Peyer's patch (tissue), 4 donors: ENCODE measurements around the gene SLC35F2.

Experiments
- CTCF ChIP-seq, 6 experiments: fragments of 450-650 bp in 4 of 6; fragments of 200-600 bp in 2 of 6; sonication (generic) in 1 of 6; IDR thresholded peaks; one replicate each; pipeline ENCODE4 v1.5.1; 2017 to 2019; ENCODE audit warnings: antibody characterized with exemption in 6 of 6, mild to moderate bottlenecking in 3 of 6, moderate library complexity in 1 of 6
- POLR2A ChIP-seq, 2 donors: fragments of 450-650 bp; IDR thresholded peaks; one replicate each; pipeline ENCODE4 v1.5.1; 2017; ENCODE audit warnings: antibody characterized with exemption in 2 of 2, mild to moderate bottlenecking in 2 of 2, moderate library complexity in 2 of 2

- no peak for TF ChIP-seq CTCF (IDR thresholded peaks at IDR 0.05)
- TF ChIP-seq POLR2A (IDR thresholded peaks at IDR 0.05): no peak
Measured at GRCh38 chr11:107848345-107848744, 10.2 kb downstream of the SLC35F2 start.
